HepG2 (cell line): Measurements from ENCODE around the gene GYG1.

Source experiments
- CREB1 ChIP-seq, 2 experiments: fragments of 450-650 bp in 1 of 2; IDR thresholded peaks; 2 replicates each; pipeline ENCODE4 v1.6.1; 2016 to 2017; ENCODE audit warnings: control low read depth in 1 of 2, mild to moderate bottlenecking in 1 of 2, missing compliant biosample characterization in 1 of 2, missing genetic modification characterization in 1 of 2
- HNRNPH1 ChIP-seq: fragments of 200-400 bp; formaldehyde crosslinking; optimal IDR thresholded peaks from 2 replicates; pipeline ENCODE3; 2017; ENCODE audit warnings: mild to moderate bottlenecking, low read depth, low read length
- MEF2D ChIP-seq: sonication (generic); formaldehyde crosslinking; IDR thresholded peaks from 2 replicates; pipeline ENCODE4 v1.5.1; 2020; ENCODE audit warnings: mild to moderate bottlenecking, missing genetic modification reagents
- NFATC3 ChIP-seq: sonication (generic); formaldehyde crosslinking; IDR thresholded peaks from 2 replicates; pipeline ENCODE4 v1.5.1; 2020; ENCODE audit warnings: mild to moderate bottlenecking, missing genetic modification reagents
- NFRKB ChIP-seq: fragments of 450-650 bp; IDR thresholded peaks from 2 replicates; pipeline ENCODE4 v1.6.1; 2017
- PHF21A ChIP-seq: sonication (generic); formaldehyde crosslinking; IDR thresholded peaks from 2 replicates; pipeline ENCODE4 v1.5.0; 2020; ENCODE audit warnings: mild to moderate bottlenecking, missing genetic modification reagents
- POLR2AphosphoS5 ChIP-seq: IDR thresholded peaks from 2 replicates; pipeline ENCODE4 v1.6.1; 2012; ENCODE audit warnings: low read depth, low read length
- RXRB ChIP-seq: IDR thresholded peaks from 2 replicates; pipeline ENCODE4 v1.6.1; 2016; ENCODE audit warnings: borderline replicate concordance, missing genetic modification reagents, missing compliant biosample characterization
- SETDB1 ChIP-seq: sonication (generic); formaldehyde crosslinking; IDR thresholded peaks from 2 replicates; pipeline ENCODE4 v1.5.1; 2020; ENCODE audit warnings: missing genetic modification reagents, mild to moderate bottlenecking, borderline replicate concordance
- TAF1 ChIP-seq: sonication (generic); formaldehyde crosslinking; IDR thresholded peaks from 2 replicates; pipeline ENCODE4 v1.4.0; 2020; ENCODE audit warnings: missing genetic modification reagents
- TF ChIP-seq, protein P1 (sequence below): sonication (generic); formaldehyde crosslinking; IDR thresholded peaks from 2 replicates; pipeline ENCODE4 v1.5.0; 2020; ENCODE audit warnings: mild to moderate bottlenecking, missing genetic modification reagents, moderate library complexity
- TF ChIP-seq, protein P2 (sequence below): sonication (generic); formaldehyde crosslinking; IDR thresholded peaks from 2 replicates; pipeline ENCODE4 v1.4.0; 2020; ENCODE audit warnings: missing genetic modification reagents
- TF ChIP-seq, protein P3 (sequence below): sonication (generic); formaldehyde crosslinking; IDR thresholded peaks from 2 replicates; pipeline ENCODE4 v1.8.0; 2022; ENCODE audit warnings: mild to moderate bottlenecking, missing genetic modification reagents; ENCODE audit not compliant: insufficient replicate concordance

- TF ChIP-seq NFATC3 (CRISPR knock-in tag), result no peak
- no peak for TF ChIP-seq CREB1 (IDR thresholded peaks at IDR 0.05)
- no peak for TF ChIP-seq CREB1 (CRISPR knock-in tag; IDR thresholded peaks at IDR 0.05)
- no peak for TF ChIP-seq TAF1 (CRISPR knock-in tag)
- TF ChIP-seq, protein P1, sequence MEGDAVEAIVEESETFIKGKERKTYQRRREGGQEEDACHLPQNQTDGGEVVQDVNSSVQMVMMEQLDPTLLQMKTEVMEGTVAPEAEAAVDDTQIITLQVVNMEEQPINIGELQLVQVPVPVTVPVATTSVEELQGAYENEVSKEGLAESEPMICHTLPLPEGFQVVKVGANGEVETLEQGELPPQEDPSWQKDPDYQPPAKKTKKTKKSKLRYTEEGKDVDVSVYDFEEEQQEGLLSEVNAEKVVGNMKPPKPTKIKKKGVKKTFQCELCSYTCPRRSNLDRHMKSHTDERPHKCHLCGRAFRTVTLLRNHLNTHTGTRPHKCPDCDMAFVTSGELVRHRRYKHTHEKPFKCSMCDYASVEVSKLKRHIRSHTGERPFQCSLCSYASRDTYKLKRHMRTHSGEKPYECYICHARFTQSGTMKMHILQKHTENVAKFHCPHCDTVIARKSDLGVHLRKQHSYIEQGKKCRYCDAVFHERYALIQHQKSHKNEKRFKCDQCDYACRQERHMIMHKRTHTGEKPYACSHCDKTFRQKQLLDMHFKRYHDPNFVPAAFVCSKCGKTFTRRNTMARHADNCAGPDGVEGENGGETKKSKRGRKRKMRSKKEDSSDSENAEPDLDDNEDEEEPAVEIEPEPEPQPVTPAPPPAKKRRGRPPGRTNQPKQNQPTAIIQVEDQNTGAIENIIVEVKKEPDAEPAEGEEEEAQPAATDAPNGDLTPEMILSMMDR (CRISPR knock-in tag), result no peak
- TF ChIP-seq POLR2AphosphoS5, result no peak
- no peak for TF ChIP-seq MEF2D (CRISPR knock-in tag)
- TF ChIP-seq, protein P2, sequence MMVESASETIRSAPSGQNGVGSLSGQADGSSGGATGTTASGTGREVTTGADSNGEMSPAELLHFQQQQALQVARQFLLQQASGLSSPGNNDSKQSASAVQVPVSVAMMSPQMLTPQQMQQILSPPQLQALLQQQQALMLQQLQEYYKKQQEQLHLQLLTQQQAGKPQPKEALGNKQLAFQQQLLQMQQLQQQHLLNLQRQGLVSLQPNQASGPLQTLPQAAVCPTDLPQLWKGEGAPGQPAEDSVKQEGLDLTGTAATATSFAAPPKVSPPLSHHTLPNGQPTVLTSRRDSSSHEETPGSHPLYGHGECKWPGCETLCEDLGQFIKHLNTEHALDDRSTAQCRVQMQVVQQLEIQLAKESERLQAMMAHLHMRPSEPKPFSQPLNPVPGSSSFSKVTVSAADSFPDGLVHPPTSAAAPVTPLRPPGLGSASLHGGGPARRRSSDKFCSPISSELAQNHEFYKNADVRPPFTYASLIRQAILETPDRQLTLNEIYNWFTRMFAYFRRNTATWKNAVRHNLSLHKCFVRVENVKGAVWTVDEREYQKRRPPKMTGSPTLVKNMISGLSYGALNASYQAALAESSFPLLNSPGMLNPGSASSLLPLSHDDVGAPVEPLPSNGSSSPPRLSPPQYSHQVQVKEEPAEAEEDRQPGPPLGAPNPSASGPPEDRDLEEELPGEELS, result no peak
- no peak for TF ChIP-seq SETDB1
- TF ChIP-seq RXRB (CRISPR knock-in tag), result no peak
- TF ChIP-seq PHF21A (CRISPR knock-in tag), result no peak
- TF ChIP-seq HNRNPH1, result no peak
- TF ChIP-seq, protein P3, sequence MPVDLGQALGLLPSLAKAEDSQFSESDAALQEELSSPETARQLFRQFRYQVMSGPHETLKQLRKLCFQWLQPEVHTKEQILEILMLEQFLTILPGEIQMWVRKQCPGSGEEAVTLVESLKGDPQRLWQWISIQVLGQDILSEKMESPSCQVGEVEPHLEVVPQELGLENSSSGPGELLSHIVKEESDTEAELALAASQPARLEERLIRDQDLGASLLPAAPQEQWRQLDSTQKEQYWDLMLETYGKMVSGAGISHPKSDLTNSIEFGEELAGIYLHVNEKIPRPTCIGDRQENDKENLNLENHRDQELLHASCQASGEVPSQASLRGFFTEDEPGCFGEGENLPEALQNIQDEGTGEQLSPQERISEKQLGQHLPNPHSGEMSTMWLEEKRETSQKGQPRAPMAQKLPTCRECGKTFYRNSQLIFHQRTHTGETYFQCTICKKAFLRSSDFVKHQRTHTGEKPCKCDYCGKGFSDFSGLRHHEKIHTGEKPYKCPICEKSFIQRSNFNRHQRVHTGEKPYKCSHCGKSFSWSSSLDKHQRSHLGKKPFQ (CRISPR knock-in tag), result no peak
- TF ChIP-seq NFRKB, result no peak
Measured at GRCh38 chr3:148964809-148965208, 26.5 kb upstream of the GYG1 start.
